GM23338 (cell line): ENCODE measurements around the gene CLSTN2. TPM values are rescaled to one million over a fixed set of nuclear protein-coding genes. Genes with fewer than 3 reads are reported as not detected.

Experiments used
- ATAC-seq: fragments of 200-7000 bp; cut with Tn5 transposase; 3 replicates; pipeline ENCODE4 v1.9.1; 2020
- DNase-seq: peaks from one replicate; pipeline ENCODE4 v3.0.0-alpha.2; 2015; ENCODE audit warnings: low spot score
- H2AFZ ChIP-seq: fragments of 200-600 bp; sonication (generic); 2 replicates; pipeline ENCODE4 v1.8.0; 2016; ENCODE audit warnings: antibody characterized with exemption, mild to moderate bottlenecking, moderate library complexity
- H3F3A ChIP-seq: fragments of 200-600 bp; sonication (generic); replicated peaks from 2 replicates; pipeline ENCODE4 v1.8.0; 2017; ENCODE audit warnings: antibody characterized with exemption, mixed run types, low read depth
- H3K27ac ChIP-seq: fragments of 200-600 bp; sonication (generic); 2 replicates; pipeline ENCODE4 v1.6.1; 2016; ENCODE audit warnings: low read depth
- H3K27me3 ChIP-seq: fragments of 200-600 bp; sonication (generic); 2 replicates; pipeline ENCODE4 v1.8.0; 2016; ENCODE audit warnings: mild to moderate bottlenecking, mixed run types, moderate library complexity; ENCODE audit not compliant: insufficient read depth
- H3K36me3 ChIP-seq: fragments of 200-600 bp; sonication (generic); 2 replicates; pipeline ENCODE4 v1.8.0; 2016; ENCODE audit warnings: mild to moderate bottlenecking; ENCODE audit not compliant: insufficient read depth
- H3K4me1 ChIP-seq: fragments of 200-600 bp; sonication (generic); 2 replicates; pipeline ENCODE4 v1.8.0; 2016; ENCODE audit warnings: mild to moderate bottlenecking, moderate library complexity; ENCODE audit not compliant: insufficient read depth
- H3K4me2 ChIP-seq: fragments of 200-600 bp; sonication (generic); 2 replicates; pipeline ENCODE4 v1.7.1; 2017; ENCODE audit warnings: mixed run types
- H3K4me3 ChIP-seq: fragments of 200-600 bp; sonication (generic); 2 replicates; pipeline ENCODE4 v1.6.1; 2016; ENCODE audit warnings: mixed run types
- H3K79me2 ChIP-seq: fragments of 200-600 bp; sonication (generic); replicated peaks from 2 replicates; pipeline ENCODE4 v1.8.0; 2017; ENCODE audit warnings: mild to moderate bottlenecking; ENCODE audit not compliant: insufficient read depth
- H3K9me2 ChIP-seq: fragments of 200-600 bp; sonication (generic); 2 replicates; pipeline ENCODE4 v1.8.0; 2017; ENCODE audit not compliant: insufficient read depth
- H4K20me1 ChIP-seq: fragments of 200-600 bp; sonication (generic); replicated peaks from 2 replicates; pipeline ENCODE4 v1.8.0; 2017; ENCODE audit warnings: mild to moderate bottlenecking; ENCODE audit not compliant: insufficient read depth
- H3K27ac Mint-ChIP-seq: 2 replicates; pipeline ENCODE4 v1.8.0; 2020; ENCODE audit warnings: inconsistent platforms, mild to moderate bottlenecking, moderate library complexity, mixed read lengths
- H3K27me3 Mint-ChIP-seq: 3 replicates; pipeline ENCODE4 v1.8.0; 2022; ENCODE audit warnings: low read depth, mild to moderate bottlenecking, moderate library complexity, mixed read lengths, inconsistent platforms; ENCODE audit not compliant: insufficient read depth, poor library complexity
- H3K36me3 Mint-ChIP-seq: 3 replicates; pipeline ENCODE4 v1.8.0; 2021; ENCODE audit warnings: low read depth, mild to moderate bottlenecking, inconsistent platforms, moderate library complexity, mixed read lengths
- H3K4me1 Mint-ChIP-seq: 3 replicates; pipeline ENCODE4 v1.8.0; 2020; ENCODE audit warnings: mild to moderate bottlenecking, inconsistent platforms, mixed read lengths
- H3K4me3 Mint-ChIP-seq: 3 replicates; pipeline ENCODE4 v1.8.0; 2021; ENCODE audit warnings: moderate library complexity, mild to moderate bottlenecking, inconsistent platforms, mixed read lengths
- H3K9me3 Mint-ChIP-seq: 3 replicates; pipeline ENCODE4 v1.8.0; 2020; ENCODE audit warnings: moderate library complexity, mild to moderate bottlenecking, inconsistent platforms, mixed read lengths
- CREB1 ChIP-seq: fragments of 250-450 bp; sonication (Bioruptor Pico); IDR thresholded peaks from 2 replicates; pipeline ENCODE4 v1.5.0; 2020; ENCODE audit warnings: low read depth, mild to moderate bottlenecking, moderate library complexity
- EZH2 ChIP-seq: fragments of 200-600 bp; sonication (generic); IDR thresholded peaks from one replicate; pipeline ENCODE4 v1.8.0; 2017; ENCODE audit warnings: antibody characterized with exemption, mild to moderate bottlenecking, low read depth; ENCODE audit not compliant: unreplicated experiment
- EZH2phosphoT487 ChIP-seq: fragments of 200-600 bp; sonication (generic); IDR thresholded peaks from one replicate; pipeline ENCODE4 v1.8.1; 2018; ENCODE audit warnings: antibody characterized with exemption; ENCODE audit not compliant: unreplicated experiment
- JUNB ChIP-seq: IDR thresholded peaks from one replicate; pipeline ENCODE4 v1.6.1; 2016; ENCODE audit warnings: antibody characterized with exemption; ENCODE audit not compliant: unreplicated experiment
- NANOG ChIP-seq: IDR thresholded peaks from 2 replicates; pipeline ENCODE4 v1.6.1; 2016; ENCODE audit warnings: antibody characterized with exemption, borderline replicate concordance
- POLR2AphosphoS5 ChIP-seq: IDR thresholded peaks from 2 replicates; pipeline ENCODE4 v1.6.1; 2016; ENCODE audit warnings: antibody characterized with exemption, low read depth
- STAT1 ChIP-seq: IDR thresholded peaks from one replicate; pipeline ENCODE4 v1.6.1; 2016; ENCODE audit warnings: antibody characterized with exemption; ENCODE audit not compliant: unreplicated experiment
- ZNF114 ChIP-seq: fragments of 250-450 bp; sonication (Bioruptor Pico); IDR thresholded peaks from 2 replicates; pipeline ENCODE4 v1.5.0; 2020; ENCODE audit warnings: mild to moderate bottlenecking, moderate library complexity
- ZNF331 ChIP-seq: fragments of 250-450 bp; sonication (Bioruptor Pico); IDR thresholded peaks from 2 replicates; pipeline ENCODE4 v1.5.0; 2020; ENCODE audit warnings: low read depth, mild to moderate bottlenecking, moderate library complexity
- polyA plus RNA-seq: library from polyadenylated mRNA; unstranded; fragments of >200 nt; fragmentation: Nextera tagmentation; extraction: Ambion mirVana; gene quantifications from 2 replicates; pipeline ENCODE4 v1.2.1, GENCODE V29; 2016
- total RNA-seq: library from RNA; depleted of rRNA; stranded (reverse); fragments of >200 nt; shearing (Covaris generic); gene quantifications from 2 replicates; pipeline ENCODE4 v1.2.3, GENCODE V29; 2014
- TF ChIP-seq, protein P1 (sequence below): IDR thresholded peaks from 2 replicates; pipeline ENCODE4 v1.6.1; 2016; ENCODE audit warnings: antibody characterized with exemption
- TF ChIP-seq, protein P2 (sequence below): fragments of 250-450 bp; sonication (Bioruptor Pico); IDR thresholded peaks from 2 replicates; pipeline ENCODE4 v1.5.0; 2020; ENCODE audit warnings: mild to moderate bottlenecking, moderate library complexity
- TF ChIP-seq, protein P3 (sequence below), 2 experiments: fragments of 200-600 bp in 1 of 2; sonication (generic) in 1 of 2; conservative IDR thresholded peaks; 2 replicates each; pipeline versions ENCODE4 v1.5.1 to v1.6.1; 2016 to 2017; ENCODE audit warnings: antibody characterized with exemption in 2 of 2, low read depth in 2 of 2, mild to moderate bottlenecking in 2 of 2, moderate library complexity in 1 of 2
- TF ChIP-seq, protein P4 (sequence below): IDR thresholded peaks from one replicate; pipeline ENCODE4 v1.6.1; 2018; ENCODE audit warnings: antibody characterized with exemption; ENCODE audit not compliant: unreplicated experiment

The CLSTN2 gene
- total and polyA plus RNA-seq, 2 experiments from 2014 or later = 0.11 to 0.83 TPM

DNA sequence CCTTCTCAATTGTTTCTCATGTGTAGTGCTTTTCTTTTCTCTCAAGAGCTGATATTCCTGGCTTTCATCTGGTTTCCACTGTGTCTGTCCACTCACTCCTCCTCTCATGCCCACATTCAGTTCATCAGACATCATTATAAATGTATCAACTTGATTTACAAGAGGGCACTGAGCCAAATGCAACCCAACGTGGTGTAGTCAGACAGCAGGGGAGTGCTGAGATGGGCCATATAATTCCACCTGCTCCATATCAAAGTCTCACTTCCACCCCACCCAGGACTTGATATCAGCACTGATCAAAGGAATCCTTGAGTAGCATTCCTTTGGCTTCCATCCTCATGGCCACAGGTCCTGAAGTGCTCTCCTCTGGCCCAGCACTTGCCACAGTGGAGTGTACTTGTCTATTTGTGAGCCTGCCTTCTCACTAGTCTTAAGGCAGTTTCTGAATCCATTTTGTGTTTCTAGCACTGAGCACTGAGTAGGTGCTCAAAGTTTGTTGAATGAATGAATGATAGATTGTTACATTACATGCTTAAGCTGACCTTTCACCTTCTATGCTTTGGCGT is 252.8 kb downstream of the CLSTN2 start:
- H3K27me3 ChIP-seq = no peaks in the 10 kb centered on the region
- H3K36me3 ChIP-seq = no peaks in the 10 kb centered on the region
- H4K20me1 ChIP-seq = no peaks in the 10 kb centered on the region
- no peak overlapping the region for H3K27ac ChIP-seq
- Mint-ChIP-seq H3K9me3 (no peaks in the 10 kb centered on the region; the same call in 2 of the 3 replicates), H3K4me3 (no peak overlapping the region), H3K27ac (no peak overlapping the region), H3K4me1 (no peaks in the 10 kb centered on the region), H3K27me3 (no peaks in the 10 kb centered on the region), H3K36me3 (no peaks in the 10 kb centered on the region)
- no peaks in the 10 kb centered on the region for H3K4me1 ChIP-seq
- H3K4me3 ChIP-seq = no peak overlapping the region
- DNase-seq (no peak), ATAC-seq (no peak)
- H3K79me2 ChIP-seq = no peaks in the 10 kb centered on the region
- 0 out of 2 replicates have a peak, but pooled peaks cover 9% of the 10 kb centered on the region for H3K9me2 ChIP-seq
- TF ChIP-seq STAT1 = no peak
- no peak for TF ChIP-seq ZNF331 (CRISPR knock-in tag)
- TF ChIP-seq, protein P1, sequence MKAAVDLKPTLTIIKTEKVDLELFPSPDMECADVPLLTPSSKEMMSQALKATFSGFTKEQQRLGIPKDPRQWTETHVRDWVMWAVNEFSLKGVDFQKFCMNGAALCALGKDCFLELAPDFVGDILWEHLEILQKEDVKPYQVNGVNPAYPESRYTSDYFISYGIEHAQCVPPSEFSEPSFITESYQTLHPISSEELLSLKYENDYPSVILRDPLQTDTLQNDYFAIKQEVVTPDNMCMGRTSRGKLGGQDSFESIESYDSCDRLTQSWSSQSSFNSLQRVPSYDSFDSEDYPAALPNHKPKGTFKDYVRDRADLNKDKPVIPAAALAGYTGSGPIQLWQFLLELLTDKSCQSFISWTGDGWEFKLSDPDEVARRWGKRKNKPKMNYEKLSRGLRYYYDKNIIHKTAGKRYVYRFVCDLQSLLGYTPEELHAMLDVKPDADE = no peak
- no peak for TF ChIP-seq JUNB
- TF ChIP-seq, protein P2, sequence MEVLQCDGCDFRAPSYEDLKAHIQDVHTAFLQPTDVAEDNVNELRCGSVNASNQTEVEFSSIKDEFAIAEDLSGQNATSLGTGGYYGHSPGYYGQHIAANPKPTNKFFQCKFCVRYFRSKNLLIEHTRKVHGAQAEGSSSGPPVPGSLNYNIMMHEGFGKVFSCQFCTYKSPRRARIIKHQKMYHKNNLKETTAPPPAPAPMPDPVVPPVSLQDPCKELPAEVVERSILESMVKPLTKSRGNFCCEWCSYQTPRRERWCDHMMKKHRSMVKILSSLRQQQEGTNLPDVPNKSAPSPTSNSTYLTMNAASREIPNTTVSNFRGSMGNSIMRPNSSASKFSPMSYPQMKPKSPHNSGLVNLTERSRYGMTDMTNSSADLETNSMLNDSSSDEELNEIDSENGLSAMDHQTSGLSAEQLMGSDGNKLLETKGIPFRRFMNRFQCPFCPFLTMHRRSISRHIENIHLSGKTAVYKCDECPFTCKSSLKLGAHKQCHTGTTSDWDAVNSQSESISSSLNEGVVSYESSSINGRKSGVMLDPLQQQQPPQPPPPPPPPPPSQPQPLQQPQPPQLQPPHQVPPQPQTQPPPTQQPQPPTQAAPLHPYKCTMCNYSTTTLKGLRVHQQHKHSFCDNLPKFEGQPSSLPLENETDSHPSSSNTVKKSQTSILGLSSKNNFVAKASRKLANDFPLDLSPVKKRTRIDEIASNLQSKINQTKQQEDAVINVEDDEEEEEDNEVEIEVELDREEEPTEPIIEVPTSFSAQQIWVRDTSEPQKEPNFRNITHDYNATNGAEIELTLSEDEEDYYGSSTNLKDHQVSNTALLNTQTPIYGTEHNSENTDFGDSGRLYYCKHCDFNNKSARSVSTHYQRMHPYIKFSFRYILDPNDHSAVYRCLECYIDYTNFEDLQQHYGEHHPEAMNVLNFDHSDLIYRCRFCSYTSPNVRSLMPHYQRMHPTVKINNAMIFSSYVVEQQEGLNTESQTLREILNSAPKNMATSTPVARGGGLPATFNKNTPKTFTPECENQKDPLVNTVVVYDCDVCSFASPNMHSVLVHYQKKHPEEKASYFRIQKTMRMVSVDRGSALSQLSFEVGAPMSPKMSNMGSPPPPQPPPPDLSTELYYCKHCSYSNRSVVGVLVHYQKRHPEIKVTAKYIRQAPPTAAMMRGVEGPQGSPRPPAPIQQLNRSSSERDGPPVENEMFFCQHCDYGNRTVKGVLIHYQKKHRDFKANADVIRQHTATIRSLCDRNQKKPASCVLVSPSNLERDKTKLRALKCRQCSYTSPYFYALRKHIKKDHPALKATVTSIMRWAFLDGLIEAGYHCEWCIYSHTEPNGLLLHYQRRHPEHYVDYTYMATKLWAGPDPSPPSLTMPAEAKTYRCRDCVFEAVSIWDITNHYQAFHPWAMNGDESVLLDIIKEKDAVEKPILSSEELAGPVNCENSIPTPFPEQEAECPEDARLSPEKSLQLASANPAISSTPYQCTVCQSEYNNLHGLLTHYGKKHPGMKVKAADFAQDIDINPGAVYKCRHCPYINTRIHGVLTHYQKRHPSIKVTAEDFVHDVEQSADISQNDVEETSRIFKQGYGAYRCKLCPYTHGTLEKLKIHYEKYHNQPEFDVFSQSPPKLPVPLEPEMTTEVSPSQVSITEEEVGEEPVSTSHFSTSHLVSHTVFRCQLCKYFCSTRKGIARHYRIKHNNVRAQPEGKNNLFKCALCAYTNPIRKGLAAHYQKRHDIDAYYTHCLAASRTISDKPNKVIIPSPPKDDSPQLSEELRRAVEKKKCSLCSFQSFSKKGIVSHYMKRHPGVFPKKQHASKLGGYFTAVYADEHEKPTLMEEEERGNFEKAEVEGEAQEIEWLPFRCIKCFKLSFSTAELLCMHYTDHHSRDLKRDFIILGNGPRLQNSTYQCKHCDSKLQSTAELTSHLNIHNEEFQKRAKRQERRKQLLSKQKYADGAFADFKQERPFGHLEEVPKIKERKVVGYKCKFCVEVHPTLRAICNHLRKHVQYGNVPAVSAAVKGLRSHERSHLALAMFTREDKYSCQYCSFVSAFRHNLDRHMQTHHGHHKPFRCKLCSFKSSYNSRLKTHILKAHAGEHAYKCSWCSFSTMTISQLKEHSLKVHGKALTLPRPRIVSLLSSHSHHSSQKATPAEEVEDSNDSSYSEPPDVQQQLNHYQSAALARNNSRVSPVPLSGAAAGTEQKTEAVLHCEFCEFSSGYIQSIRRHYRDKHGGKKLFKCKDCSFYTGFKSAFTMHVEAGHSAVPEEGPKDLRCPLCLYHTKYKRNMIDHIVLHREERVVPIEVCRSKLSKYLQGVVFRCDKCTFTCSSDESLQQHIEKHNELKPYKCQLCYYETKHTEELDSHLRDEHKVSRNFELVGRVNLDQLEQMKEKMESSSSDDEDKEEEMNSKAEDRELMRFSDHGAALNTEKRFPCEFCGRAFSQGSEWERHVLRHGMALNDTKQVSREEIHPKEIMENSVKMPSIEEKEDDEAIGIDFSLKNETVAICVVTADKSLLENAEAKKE (CRISPR knock-in tag) = no peak
- TF ChIP-seq, protein P3, sequence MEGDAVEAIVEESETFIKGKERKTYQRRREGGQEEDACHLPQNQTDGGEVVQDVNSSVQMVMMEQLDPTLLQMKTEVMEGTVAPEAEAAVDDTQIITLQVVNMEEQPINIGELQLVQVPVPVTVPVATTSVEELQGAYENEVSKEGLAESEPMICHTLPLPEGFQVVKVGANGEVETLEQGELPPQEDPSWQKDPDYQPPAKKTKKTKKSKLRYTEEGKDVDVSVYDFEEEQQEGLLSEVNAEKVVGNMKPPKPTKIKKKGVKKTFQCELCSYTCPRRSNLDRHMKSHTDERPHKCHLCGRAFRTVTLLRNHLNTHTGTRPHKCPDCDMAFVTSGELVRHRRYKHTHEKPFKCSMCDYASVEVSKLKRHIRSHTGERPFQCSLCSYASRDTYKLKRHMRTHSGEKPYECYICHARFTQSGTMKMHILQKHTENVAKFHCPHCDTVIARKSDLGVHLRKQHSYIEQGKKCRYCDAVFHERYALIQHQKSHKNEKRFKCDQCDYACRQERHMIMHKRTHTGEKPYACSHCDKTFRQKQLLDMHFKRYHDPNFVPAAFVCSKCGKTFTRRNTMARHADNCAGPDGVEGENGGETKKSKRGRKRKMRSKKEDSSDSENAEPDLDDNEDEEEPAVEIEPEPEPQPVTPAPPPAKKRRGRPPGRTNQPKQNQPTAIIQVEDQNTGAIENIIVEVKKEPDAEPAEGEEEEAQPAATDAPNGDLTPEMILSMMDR (conservative IDR thresholded peaks at IDR 0.05; ENCODE audit: low read depth in 2 of 2) = no peak
- TF ChIP-seq NANOG = no peak
- TF ChIP-seq POLR2AphosphoS5 = no peak
- no peak for TF ChIP-seq ZNF114
- TF ChIP-seq EZH2phosphoT487 = no peak
- no peak for TF ChIP-seq CREB1 (CRISPR knock-in tag)
- TF ChIP-seq, protein P4, sequence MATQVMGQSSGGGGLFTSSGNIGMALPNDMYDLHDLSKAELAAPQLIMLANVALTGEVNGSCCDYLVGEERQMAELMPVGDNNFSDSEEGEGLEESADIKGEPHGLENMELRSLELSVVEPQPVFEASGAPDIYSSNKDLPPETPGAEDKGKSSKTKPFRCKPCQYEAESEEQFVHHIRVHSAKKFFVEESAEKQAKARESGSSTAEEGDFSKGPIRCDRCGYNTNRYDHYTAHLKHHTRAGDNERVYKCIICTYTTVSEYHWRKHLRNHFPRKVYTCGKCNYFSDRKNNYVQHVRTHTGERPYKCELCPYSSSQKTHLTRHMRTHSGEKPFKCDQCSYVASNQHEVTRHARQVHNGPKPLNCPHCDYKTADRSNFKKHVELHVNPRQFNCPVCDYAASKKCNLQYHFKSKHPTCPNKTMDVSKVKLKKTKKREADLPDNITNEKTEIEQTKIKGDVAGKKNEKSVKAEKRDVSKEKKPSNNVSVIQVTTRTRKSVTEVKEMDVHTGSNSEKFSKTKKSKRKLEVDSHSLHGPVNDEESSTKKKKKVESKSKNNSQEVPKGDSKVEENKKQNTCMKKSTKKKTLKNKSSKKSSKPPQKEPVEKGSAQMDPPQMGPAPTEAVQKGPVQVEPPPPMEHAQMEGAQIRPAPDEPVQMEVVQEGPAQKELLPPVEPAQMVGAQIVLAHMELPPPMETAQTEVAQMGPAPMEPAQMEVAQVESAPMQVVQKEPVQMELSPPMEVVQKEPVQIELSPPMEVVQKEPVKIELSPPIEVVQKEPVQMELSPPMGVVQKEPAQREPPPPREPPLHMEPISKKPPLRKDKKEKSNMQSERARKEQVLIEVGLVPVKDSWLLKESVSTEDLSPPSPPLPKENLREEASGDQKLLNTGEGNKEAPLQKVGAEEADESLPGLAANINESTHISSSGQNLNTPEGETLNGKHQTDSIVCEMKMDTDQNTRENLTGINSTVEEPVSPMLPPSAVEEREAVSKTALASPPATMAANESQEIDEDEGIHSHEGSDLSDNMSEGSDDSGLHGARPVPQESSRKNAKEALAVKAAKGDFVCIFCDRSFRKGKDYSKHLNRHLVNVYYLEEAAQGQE = no peak
- TF ChIP-seq EZH2 = no peak
- H3F3A ChIP-seq = no peaks in the 10 kb centered on the region
- H3K4me2 ChIP-seq = no peak overlapping the region
- no peak overlapping the region for H2AFZ ChIP-seq
